Measurements from ENCODE around the gene FZR1. TPM values are rescaled to one million over a fixed set of nuclear protein-coding genes. Genes with fewer than 3 reads are reported as not detected.
"Not testable (repeated sequence)": the region's sequence is repeated elsewhere in the genome, so short reads cannot be mapped to it uniquely, and the experiment has no call there.

The FZR1 gene
- total RNA-seq, 1 donor from 2014 or later = 25.5 TPM

GRCh38 chr19:3504735-3505134, 1.4 kb upstream of the FZR1 start:
- Histone ChIP-seq H3K4me3 (ENCODE audit: low read depth, low read length) (no peak overlapping the region), H3K27me3 (ENCODE audit: control insufficient read depth, insufficient read depth, low read length) (no peaks in the 10 kb centered on the region), H3K36me3 (ENCODE audit: control insufficient read depth, insufficient read depth, low read length) (no peaks in the 10 kb centered on the region)
- DNase-seq (ENCODE audit: low read depth) (no peak), FAIRE-seq (no peak)
- no peak for TF ChIP-seq CTCF (IDR thresholded peaks at IDR 0.05; ENCODE audit: insufficient read depth, low read length, severe bottlenecking)

- FAIRE-seq (no peak), DNase-seq (ENCODE audit: low read depth) (no peak)
- Histone ChIP-seq H3K36me3 (ENCODE audit: control insufficient read depth, insufficient read depth, low read length) (peaks cover 9% of the 10 kb centered on the region), H3K4me3 (ENCODE audit: low read depth, low read length) (peak overlapping the region; percentile 85), H3K27me3 (ENCODE audit: control insufficient read depth, insufficient read depth, low read length) (no peaks in the 10 kb centered on the region)
- no peak for TF ChIP-seq CTCF (IDR thresholded peaks at IDR 0.05; ENCODE audit: insufficient read depth, low read length, severe bottlenecking)
Measured at GRCh38 chr19:3506384-3507340, 551 bp downstream of the FZR1 start.

GRCh38 chr19:3507371-3508120, 1.4 kb downstream of the FZR1 start:
- FAIRE-seq = no peak
- peaks cover 13% of the 10 kb centered on the region for H3K36me3 ChIP-seq (ENCODE audit: control insufficient read depth, insufficient read depth, low read length)
- DNase-seq (ENCODE audit: low read depth) = no peak
- H3K27me3 ChIP-seq (ENCODE audit: control insufficient read depth, insufficient read depth, low read length) = no peaks in the 10 kb centered on the region
- TF ChIP-seq CTCF (IDR thresholded peaks at IDR 0.05; ENCODE audit: insufficient read depth, low read length, severe bottlenecking) = no peak
- H3K4me3 ChIP-seq (ENCODE audit: low read depth, low read length) = peak overlapping the region; percentile 85

GRCh38 chr19:3508121-3508661, 2.1 kb downstream of the FZR1 start:
- not testable (repeated sequence) for H3K4me3 ChIP-seq (ENCODE audit: low read depth, low read length); FAIRE-seq; DNase-seq (ENCODE audit: low read depth); H3K27me3 ChIP-seq (ENCODE audit: control insufficient read depth, insufficient read depth, low read length)
- H3K36me3 ChIP-seq (ENCODE audit: control insufficient read depth, insufficient read depth, low read length) = peaks cover 14% of the 10 kb centered on the region

- no peak for DNase-seq (ENCODE audit: low read depth)
- Histone ChIP-seq H3K4me3 (ENCODE audit: low read depth, low read length) (no peak overlapping the region), H3K27me3 (ENCODE audit: control insufficient read depth, insufficient read depth, low read length) (no peaks in the 10 kb centered on the region), H3K36me3 (ENCODE audit: control insufficient read depth, insufficient read depth, low read length) (peaks cover 14% of the 10 kb centered on the region)
- FAIRE-seq = no peak
- TF ChIP-seq CTCF (IDR thresholded peaks at IDR 0.05; ENCODE audit: insufficient read depth, low read length, severe bottlenecking) = no peak
Measured at GRCh38 chr19:3508771-3509535, 2.8 kb downstream of the FZR1 start.
